ENCODE results near the gene NHLRC1. TPM values are rescaled to one million over a fixed set of nuclear protein-coding genes. Genes with fewer than 3 reads are reported as not detected.

NHLRC1 gene
- total and polyA plus RNA-seq, 10 of the 15 experiments (the other 5 are each of a cell fraction or from before 2014, with no cell fraction given): 0.04 to 0.22 (median 0.12) TPM; not detected in 2

DNA sequence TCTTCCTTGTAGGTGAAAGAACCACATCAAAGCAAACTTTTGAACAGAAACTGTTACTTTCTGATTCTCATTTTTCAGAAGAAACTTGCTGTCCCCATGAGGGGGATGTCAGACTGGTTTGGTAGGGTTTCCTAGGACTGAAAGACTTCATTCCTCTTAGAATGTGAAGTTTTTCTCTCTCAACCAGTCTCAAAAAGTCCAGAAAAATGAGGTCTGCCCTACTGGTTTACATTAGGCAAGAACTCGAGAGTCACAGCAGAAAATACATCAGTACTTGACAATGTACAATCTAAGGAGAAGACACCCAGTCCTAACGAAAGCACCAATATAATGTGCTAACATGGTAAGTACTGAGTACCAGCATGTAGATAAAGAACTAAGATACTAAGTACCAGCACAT, 12.7 kb upstream of the NHLRC1 start:
- TF ChIP-seq TCF7 (IDR thresholded peaks at IDR 0.05; ENCODE audit: borderline replicate concordance) (0 out of 2 replicates have a peak, but pooled peaks have one; percentile 32), RUNX3 (IDR thresholded peaks at IDR 0.05; ENCODE audit: low read length) (peak; percentile 17; the same call in 1 of the 2 replicates), MEF2A (IDR thresholded peaks at IDR 0.05; ENCODE audit: insufficient read depth, low read depth, low read length) (no peak)
- H2AFZ ChIP-seq (ENCODE audit: control insufficient read depth, low read depth, low read length): no peak overlapping the region
- no peaks in the 10 kb centered on the region for H3K4me1 ChIP-seq (ENCODE audit: control insufficient read depth, insufficient read depth, low read length)
- CTCF ChIA-PET: no interaction called here
- FAIRE-seq (no peak), DNase-seq (ENCODE audit: low read depth, low spot score) (no peak), ATAC-seq (no peak)
- H3K9me3 ChIP-seq (replicated peaks; ENCODE audit: control insufficient read depth, insufficient read depth, low read length): no peaks in the 10 kb centered on the region
- in situ Hi-C loops (cut with MboI): no loop called here
- no peaks in the 10 kb centered on the region for H4K20me1 ChIP-seq (ENCODE audit: control insufficient read depth, insufficient read depth)
- H3K4me3 ChIP-seq: no peak overlapping the region
- intact Hi-C loops (cut with micrococcal nuclease; ENCODE audit: unreplicated experiment): no loop called here
- H3K27ac ChIP-seq (ENCODE audit: control insufficient read depth, insufficient read depth): no peak overlapping the region
- RAD21 ChIA-PET (ENCODE audit: unreplicated experiment): interaction anchor here (0.6 kb wide), 1 partner anchor 17 kb away, joined by 3 read pairs; no protein-coding TSS in a partner anchor
- no peak overlapping the region for H3K4me2 ChIP-seq (ENCODE audit: control insufficient read depth, insufficient read depth)
- no peaks in the 10 kb centered on the region for H3K79me2 ChIP-seq (ENCODE audit: control insufficient read depth, insufficient read depth, low read length)
- no TSS peak for BruUV-seq (replicated peaks)
- POLR2A ChIA-PET: no interaction called here
- H3K36me3 ChIP-seq (ENCODE audit: control insufficient read depth in 2 of 2, insufficient read depth in 2 of 2, low read length in 1 of 2): peaks cover 0 to 3% of the 10 kb centered on the region in 2 experiments; a peak in 2 of 4 replicates
- H3K27me3 ChIP-seq (replicated peaks in 1 of 2; ENCODE audit: control insufficient read depth in 2 of 2, insufficient read depth in 2 of 2, low read length in 1 of 2): no peaks in the 10 kb centered on the region
- no peak overlapping the region for H3K9ac ChIP-seq (ENCODE audit: control insufficient read depth, insufficient read depth, low read length)
- SMC1A ChIA-PET (ENCODE audit: uncharacterized antibody, unreplicated experiment): no interaction called here
- WGBS (ENCODE audit: insufficient coverage, insufficient replicate concordance, low lambda C conversion rate, missing lambda C conversion rate): 76% methylated on average over 2 of the region's 2 CpGs

DNA sequence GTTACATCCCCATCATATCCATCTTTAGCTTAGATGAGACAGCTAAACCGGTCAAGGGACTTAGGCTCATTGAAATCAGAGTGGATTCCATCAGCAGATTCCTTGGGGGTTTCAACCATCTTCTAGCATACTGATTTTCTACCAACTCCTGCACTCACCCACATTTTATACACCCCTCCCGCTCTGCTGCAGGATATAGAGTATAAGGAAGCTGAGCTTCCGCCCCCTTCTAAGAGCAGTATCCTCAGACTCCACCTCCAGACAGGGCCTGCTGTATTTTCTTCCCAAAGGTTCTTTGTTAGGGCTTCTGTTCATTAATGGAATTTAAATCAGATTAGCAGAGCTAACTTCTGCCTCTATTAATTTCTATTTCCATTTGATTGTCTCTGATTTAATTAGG, 9.9 kb upstream of the NHLRC1 start:
- Histone ChIP-seq H3K4me2 (ENCODE audit: control insufficient read depth, insufficient read depth) (no peak overlapping the region), H3K27ac (ENCODE audit: control insufficient read depth, insufficient read depth) (no peak overlapping the region), H2AFZ (ENCODE audit: control insufficient read depth, low read depth, low read length) (no peak overlapping the region), H3K9ac (ENCODE audit: control insufficient read depth, insufficient read depth, low read length) (no peak overlapping the region), H3K4me1 (ENCODE audit: control insufficient read depth, insufficient read depth, low read length) (no peaks in the 10 kb centered on the region), H3K36me3 (ENCODE audit: control insufficient read depth in 2 of 2, insufficient read depth in 2 of 2, low read length in 1 of 2) (peaks cover 0 to 3% of the 10 kb centered on the region in 2 experiments; a peak in 2 of 4 replicates), H3K9me3 (replicated peaks; ENCODE audit: control insufficient read depth, insufficient read depth, low read length) (no peaks in the 10 kb centered on the region), H3K4me3 (no peak overlapping the region), H3K79me2 (ENCODE audit: control insufficient read depth, insufficient read depth, low read length) (no peaks in the 10 kb centered on the region), H3K27me3 (replicated peaks in 1 of 2; ENCODE audit: control insufficient read depth in 2 of 2, insufficient read depth in 2 of 2, low read length in 1 of 2) (no peaks in the 10 kb centered on the region), H4K20me1 (ENCODE audit: control insufficient read depth, insufficient read depth) (no peaks in the 10 kb centered on the region)
- no TSS peak for BruUV-seq (replicated peaks)
- no peak for FAIRE-seq
- intact Hi-C loops (cut with micrococcal nuclease; ENCODE audit: unreplicated experiment): no loop called here
- RAD21 ChIA-PET (ENCODE audit: unreplicated experiment): no interaction called here
- DNase-seq (ENCODE audit: low read depth, low spot score): no peak
- WGBS (ENCODE audit: insufficient coverage, insufficient replicate concordance, low lambda C conversion rate, missing lambda C conversion rate): 98% methylated on average over 3 of the region's 3 CpGs
- ATAC-seq: no peak
- in situ Hi-C loops (cut with MboI): no loop called here
- TF ChIP-seq POLR2A (IDR thresholded peaks at IDR 0.05; ENCODE audit: low read depth, low read length) (no peak), NBN (IDR thresholded peaks at IDR 0.05) (no peak), BCL11A (IDR thresholded peaks at IDR 0.05; ENCODE audit: low read depth, low read length) (no peak)
- TF ChIP-seq, protein P1, sequence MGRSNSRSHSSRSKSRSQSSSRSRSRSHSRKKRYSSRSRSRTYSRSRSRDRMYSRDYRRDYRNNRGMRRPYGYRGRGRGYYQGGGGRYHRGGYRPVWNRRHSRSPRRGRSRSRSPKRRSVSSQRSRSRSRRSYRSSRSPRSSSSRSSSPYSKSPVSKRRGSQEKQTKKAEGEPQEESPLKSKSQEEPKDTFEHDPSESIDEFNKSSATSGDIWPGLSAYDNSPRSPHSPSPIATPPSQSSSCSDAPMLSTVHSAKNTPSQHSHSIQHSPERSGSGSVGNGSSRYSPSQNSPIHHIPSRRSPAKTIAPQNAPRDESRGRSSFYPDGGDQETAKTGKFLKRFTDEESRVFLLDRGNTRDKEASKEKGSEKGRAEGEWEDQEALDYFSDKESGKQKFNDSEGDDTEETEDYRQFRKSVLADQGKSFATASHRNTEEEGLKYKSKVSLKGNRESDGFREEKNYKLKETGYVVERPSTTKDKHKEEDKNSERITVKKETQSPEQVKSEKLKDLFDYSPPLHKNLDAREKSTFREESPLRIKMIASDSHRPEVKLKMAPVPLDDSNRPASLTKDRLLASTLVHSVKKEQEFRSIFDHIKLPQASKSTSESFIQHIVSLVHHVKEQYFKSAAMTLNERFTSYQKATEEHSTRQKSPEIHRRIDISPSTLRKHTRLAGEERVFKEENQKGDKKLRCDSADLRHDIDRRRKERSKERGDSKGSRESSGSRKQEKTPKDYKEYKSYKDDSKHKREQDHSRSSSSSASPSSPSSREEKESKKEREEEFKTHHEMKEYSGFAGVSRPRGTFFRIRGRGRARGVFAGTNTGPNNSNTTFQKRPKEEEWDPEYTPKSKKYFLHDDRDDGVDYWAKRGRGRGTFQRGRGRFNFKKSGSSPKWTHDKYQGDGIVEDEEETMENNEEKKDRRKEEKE (IDR thresholded peaks at IDR 0.05): no peak
- POLR2A ChIA-PET: no interaction called here
- SMC1A ChIA-PET (ENCODE audit: uncharacterized antibody, unreplicated experiment): interaction anchor here (0.9 to 1.6 kb wide), 2 partner anchors 14 to 171 kb away, joined by 3 to 4 read pairs; no protein-coding TSS in a partner anchor
- CTCF ChIA-PET: no interaction called here

Data from GM12878 (cell line).